HG03571 (cell line): Measurements from ENCODE around the gene PTPRG.

Experiments used
- ATAC-seq: cut with Tn5 transposase; IDR thresholded peaks from one replicate; pipeline ENCODE4 v1.9.1; 2021; ENCODE audit not compliant: unreplicated experiment

PTPRG gene

DNA sequence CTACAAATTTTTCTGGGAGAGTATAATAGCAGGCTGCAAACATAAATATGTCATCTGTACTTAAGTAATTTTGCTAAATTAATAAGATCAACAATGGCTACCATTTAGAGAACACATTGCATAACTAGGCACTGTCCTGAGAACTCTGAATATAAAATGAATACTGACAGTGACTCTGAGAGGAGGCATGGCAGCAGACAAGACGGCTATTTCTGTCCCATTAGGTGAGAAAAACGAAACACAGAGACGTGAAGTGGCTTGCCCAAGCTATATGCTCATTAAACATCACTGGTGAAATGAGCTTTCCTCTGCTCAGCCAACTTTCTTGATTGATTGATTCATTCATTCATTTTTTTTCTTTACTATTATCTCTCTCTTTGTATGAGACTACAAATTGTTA is 384.3 kb downstream of the PTPRG start:
- ATAC-seq: no peak

GRCh38 chr3:61946570-61947324 is 385.4 kb downstream of the PTPRG start:
- ATAC-seq: no peak

DNA sequence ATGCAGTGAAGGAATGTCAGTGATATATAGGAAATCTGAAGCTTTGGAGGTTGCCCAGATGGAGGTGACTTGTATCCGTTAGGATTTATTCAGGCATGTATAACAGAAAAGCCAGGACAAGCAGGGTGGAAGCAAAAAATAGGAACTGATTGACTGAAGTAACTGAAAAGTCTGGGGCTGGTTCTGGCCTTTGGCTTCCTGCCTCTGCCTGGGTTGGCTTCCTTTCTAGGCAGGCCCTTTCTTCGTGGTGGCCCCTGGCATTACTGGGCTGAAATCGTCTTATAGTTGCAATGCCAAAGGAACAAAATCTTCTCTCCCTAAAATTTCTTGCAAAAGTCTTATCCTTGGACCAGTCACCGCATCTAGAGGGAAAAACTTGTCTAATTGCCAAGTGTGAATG is 386.1 kb downstream of the PTPRG start:
- ATAC-seq: no peak

DNA sequence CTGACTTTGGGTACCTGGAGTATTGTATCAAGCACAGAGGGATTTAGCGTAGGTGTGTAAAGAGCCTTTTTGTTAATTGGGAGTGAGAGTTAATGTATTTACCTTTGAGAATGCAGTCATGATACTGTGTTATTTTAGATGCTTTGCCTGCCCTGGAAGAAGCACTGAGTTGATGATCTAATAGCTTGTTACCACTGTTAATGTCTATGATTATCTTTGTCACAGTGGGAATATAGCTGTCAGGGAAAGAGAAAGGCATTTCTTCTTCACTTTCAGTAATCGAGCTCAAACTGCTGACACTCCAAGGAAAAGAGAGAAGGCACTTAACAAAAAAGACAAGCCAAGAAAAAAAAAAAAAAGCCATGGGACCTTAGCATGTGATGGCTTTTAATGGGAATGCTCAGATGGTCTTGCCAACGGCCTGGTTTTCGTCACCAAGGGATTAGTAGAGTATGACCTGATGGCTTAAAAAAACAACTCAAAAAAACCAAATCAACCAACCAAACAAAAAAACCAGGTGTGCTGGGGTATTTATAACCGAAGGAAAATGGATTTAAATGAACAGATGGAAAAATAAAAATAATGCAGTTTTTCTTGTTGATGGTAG is 387.4 kb downstream of the PTPRG start:
- ATAC-seq: no peak

GRCh38 chr3:61954097-61954540 is 392.7 kb downstream of the PTPRG start:
- ATAC-seq: no peak

DNA sequence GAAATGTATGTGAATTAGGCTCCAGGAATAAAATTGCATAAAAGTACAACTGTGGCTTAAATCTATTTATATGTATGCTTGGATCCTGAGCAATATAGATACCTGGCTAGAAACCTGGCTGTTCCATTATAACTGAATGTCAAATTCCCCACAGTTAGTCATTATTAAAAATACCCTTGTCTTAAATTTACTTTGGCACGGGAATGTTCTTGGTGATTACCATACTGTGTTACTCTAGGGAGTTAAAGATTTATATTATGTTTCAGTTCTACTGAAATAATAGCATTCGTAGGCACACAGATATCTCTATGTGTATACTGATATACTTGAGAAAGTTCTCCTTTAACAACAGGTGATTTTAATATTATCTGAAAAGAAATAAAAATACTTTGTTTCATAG is 394.1 kb downstream of the PTPRG start:
- ATAC-seq: no peak

GRCh38 chr3:61956236-61956635 is 394.9 kb downstream of the PTPRG start:
- ATAC-seq: no peak

DNA sequence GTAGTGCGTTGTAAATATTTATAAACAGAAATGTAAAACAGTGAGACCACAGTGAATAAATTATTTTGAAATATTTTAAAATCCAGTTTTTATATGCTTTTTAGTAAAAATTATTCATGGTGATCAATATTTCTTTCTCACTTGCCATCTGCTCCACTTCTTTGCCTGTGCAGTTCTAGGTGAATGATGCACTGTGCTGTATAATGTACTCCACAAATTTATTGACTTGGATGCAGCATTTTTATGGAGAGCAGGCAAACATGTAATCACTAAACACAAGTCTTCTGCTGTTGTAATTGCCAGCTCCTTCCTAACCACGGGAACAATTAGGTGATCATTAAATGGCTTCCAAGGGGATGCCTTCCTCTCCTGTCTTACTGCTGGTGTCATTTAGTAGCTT is 395.9 kb downstream of the PTPRG start:
- ATAC-seq: no peak

DNA sequence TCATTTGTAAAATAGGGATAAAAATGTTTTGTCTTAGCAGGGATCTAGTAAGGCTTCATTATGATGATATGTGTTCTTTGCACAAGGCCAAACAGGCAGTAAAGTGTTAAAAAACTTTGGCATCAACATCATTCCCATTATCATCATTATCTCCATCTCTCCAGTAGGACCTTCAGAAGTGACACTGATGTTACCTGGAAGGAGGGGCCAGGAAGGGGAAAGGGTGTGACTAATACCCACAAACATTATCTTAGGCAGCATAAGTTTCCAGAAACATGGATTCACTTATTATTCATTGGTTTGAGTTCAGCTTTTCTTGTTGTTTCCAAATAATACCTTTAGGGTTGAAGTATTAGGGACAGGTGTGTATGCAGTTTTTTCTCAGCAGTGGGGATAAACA is 399.6 kb downstream of the PTPRG start:
- no peak for ATAC-seq

DNA sequence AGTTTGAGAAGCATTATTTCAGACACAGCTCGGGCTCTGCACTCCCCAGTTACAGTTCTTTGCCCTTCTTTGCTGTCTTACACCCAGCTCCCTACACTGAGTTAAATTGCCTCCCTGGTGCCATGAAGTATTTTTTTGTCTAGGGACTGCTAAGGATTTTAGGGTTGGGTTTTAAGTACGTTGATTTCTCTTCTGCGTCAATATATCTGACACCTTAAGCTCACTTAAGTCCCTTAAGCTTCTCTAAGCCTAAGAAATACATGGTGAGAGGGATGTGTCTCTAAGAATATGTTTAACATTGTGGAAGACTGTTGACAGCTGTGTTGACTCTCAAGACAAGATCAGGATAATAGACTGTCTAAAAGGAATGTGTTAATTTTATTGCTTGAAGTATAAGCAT is 400.5 kb downstream of the PTPRG start:
- ATAC-seq: no peak

- no peak for ATAC-seq
Measured at GRCh38 chr3:61964566-61964965, 403.2 kb downstream of the PTPRG start.

- no peak for ATAC-seq
Measured at GRCh38 chr3:61965770-61966131, 404.4 kb downstream of the PTPRG start.

DNA sequence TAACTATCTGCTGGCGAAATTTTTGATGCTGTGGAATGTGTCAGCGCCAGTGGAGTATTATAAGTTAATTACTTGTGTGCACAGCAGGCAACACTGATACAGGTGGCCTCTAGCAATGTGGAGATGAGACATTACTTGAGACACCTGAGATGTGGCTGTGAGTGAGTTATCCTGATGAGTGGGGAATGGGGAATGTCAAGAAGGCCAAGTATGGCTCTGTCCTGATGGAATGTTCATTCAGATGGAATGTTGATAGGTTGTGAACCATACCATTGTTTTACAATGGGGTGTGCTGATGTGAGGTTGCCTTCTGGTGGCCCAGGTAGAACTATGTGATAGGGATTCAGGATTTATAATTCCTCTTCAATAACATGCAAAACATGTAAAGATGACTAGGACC is 404.8 kb downstream of the PTPRG start:
- no peak for ATAC-seq

GRCh38 chr3:61967019-61967418 is 405.6 kb downstream of the PTPRG start:
- no peak for ATAC-seq

GRCh38 chr3:61967937-61968336 is 406.6 kb downstream of the PTPRG start:
- ATAC-seq: no peak

GRCh38 chr3:61974662-61975061 is 413.3 kb downstream of the PTPRG start:
- ATAC-seq: no peak

DNA sequence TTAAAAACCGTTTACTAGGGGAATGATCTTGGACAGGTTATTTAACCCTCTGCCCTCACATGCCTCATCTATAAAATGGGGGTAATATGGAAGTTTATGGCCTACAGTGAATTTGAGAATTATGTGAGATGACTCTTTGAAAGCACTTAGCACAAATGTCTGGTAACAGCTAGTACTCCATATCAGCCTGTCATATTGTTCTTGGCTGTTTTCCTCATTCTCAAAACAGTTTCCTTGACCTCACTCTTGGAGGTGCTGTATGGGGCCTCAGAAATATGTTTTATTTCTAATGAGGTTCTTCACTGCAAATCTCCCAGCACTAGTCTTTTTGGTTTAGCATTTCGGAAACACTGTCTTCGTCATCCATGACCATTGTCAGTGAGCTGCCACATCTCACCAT is 413.8 kb downstream of the PTPRG start:
- no peak for ATAC-seq

- no peak for ATAC-seq
Measured at GRCh38 chr3:61975936-61976335, 414.6 kb downstream of the PTPRG start.

- ATAC-seq: no peak
Measured at GRCh38 chr3:61978460-61979419, 417.4 kb downstream of the PTPRG start.

DNA sequence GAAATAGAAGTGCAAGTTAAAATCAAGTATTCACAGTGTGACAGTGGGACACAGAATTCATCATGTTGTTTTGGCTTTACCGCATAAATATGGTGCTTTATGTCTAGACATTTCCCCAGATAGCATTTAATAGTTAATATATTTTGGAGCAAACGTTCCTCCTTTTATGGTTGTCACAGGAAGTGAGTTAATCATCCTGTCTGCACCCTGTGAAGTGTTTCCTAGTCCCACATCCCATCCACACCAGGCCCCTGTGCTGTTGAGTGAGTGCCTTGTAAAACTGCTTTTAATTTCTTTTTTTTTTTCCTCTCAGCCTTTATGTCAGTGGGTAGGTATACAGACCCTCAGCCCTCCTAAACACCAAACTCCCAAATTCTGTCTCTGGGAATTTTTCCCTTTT is 418.3 kb downstream of the PTPRG start:
- no peak for ATAC-seq

DNA sequence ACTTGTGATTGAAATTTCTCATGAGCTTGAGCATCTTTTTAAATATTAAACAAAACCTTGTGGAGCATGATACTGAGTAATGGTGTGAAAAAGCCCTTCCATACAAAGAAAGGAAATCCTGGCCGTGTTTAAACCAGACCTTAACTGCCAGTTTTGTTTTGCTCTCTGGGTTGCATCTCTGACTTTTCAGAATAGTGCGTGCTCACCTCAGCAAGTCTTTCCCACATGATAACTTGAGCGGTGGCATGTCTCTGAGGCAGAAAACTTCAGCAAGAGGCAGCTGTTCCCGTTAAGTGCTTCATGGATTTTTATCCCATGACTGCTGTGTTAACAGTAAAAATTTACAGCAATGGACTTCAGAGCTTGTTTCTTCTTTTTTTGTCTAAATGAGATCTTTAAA is 418.7 kb downstream of the PTPRG start:
- ATAC-seq: no peak

DNA sequence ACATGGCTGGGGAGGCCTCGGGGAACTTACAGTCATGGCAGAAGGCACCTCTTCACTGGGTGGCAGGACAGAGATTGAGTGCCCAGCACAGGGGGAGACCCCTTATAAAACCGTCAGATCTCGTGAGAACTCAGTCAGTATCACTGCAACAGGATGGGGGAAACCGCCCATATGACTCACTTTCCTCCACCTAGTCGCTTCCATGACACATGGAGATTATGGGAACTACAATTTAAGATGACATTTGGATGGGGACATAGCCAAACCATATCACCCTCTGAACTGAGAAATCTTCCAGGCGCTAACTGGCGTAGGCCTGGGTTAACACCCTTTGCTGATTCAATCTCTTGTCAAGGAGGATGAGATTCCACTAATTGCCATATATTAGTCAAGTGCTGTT is 419.7 kb downstream of the PTPRG start:
- no peak for ATAC-seq
